Loucy (cell line): ENCODE data around the gene CASK.

Experiments
- CTCF ChIP-seq: fragments of 200-600 bp; sonication (generic); conservative IDR thresholded peaks from 2 replicates; pipeline ENCODE4 v1.5.1; 2014; ENCODE audit warnings: mild to moderate bottlenecking, antibody characterized with exemption, low read length
- EZH2phosphoT487 ChIP-seq: fragments of 200-600 bp; IDR thresholded peaks from 2 replicates; pipeline ENCODE4 v1.6.1; 2018; ENCODE audit warnings: antibody characterized with exemption, mild to moderate bottlenecking, moderate library complexity, borderline replicate concordance

- TF ChIP-seq CTCF (no peak), EZH2phosphoT487 (no peak)
Observed at GRCh38 chrX:41857670-41858069, 65.7 kb downstream of the CASK start.
